OCI-LY1 (cell line): ENCODE results near the gene ANO6.

Experiments used
- H2AFZ ChIP-seq: fragments of 200-600 bp; sonication (generic), shearing (Covaris generic); 2 replicates; pipeline ENCODE4 v1.6.0; 2014; ENCODE audit warnings: antibody characterized with exemption, mild to moderate bottlenecking, low read length
- H3F3A ChIP-seq: fragments of 200-600 bp; sonication (generic), shearing (Covaris generic); 2 replicates; pipeline ENCODE4 v1.6.0; 2014; ENCODE audit warnings: mild to moderate bottlenecking, antibody characterized with exemption, low read length, moderate library complexity; ENCODE audit not compliant: insufficient read depth
- H3K27ac ChIP-seq: fragments of 200-600 bp; sonication (generic); 2 replicates; pipeline ENCODE4 v1.5.1; 2014; ENCODE audit warnings: low read length, mixed run types, mild to moderate bottlenecking, low read depth; ENCODE audit not compliant: poor library complexity, severe bottlenecking
- H3K27me3 ChIP-seq: fragments of 200-600 bp; sonication (generic); 2 replicates; pipeline ENCODE4 v1.6.0; 2014; ENCODE audit warnings: antibody characterized with exemption, mild to moderate bottlenecking, low read length, moderate library complexity; ENCODE audit not compliant: insufficient read depth
- H3K36me3 ChIP-seq: fragments of 200-600 bp; sonication (generic); 2 replicates; pipeline ENCODE4 v1.6.1; 2014; ENCODE audit warnings: mild to moderate bottlenecking, antibody characterized with exemption, low read length, moderate library complexity, mixed read lengths; ENCODE audit not compliant: insufficient read depth
- H3K4me1 ChIP-seq: fragments of 200-600 bp; sonication (generic); 2 replicates; pipeline ENCODE4 v1.5.1; 2014; ENCODE audit warnings: mild to moderate bottlenecking, low read length, moderate library complexity; ENCODE audit not compliant: insufficient read depth, severe bottlenecking
- H3K4me2 ChIP-seq: fragments of 200-600 bp; sonication (generic), shearing (Covaris generic); 2 replicates; pipeline ENCODE4 v1.6.1; 2014; ENCODE audit warnings: low read length
- H3K4me3 ChIP-seq: fragments of 200-600 bp; sonication (generic); 2 replicates; pipeline ENCODE4 v1.5.1; 2014; ENCODE audit warnings: low read length, low read depth, mild to moderate bottlenecking, mixed read lengths; ENCODE audit not compliant: poor library complexity, severe bottlenecking
- H3K79me2 ChIP-seq: fragments of 200-600 bp; shearing (Covaris generic); 2 replicates; pipeline ENCODE4 v1.6.1; 2016; ENCODE audit warnings: mixed run types, low read length, mixed read lengths; ENCODE audit not compliant: insufficient read depth
- H3K9ac ChIP-seq: fragments of 200-600 bp; sonication (generic), shearing (Covaris generic); 2 replicates; pipeline ENCODE4 v1.6.1; 2014; ENCODE audit warnings: mild to moderate bottlenecking, low read length, mixed read lengths
- H3K9me2 ChIP-seq: fragments of 200-600 bp; sonication (generic), shearing (Covaris generic); 2 replicates; pipeline ENCODE4 v1.6.1; 2014; ENCODE audit warnings: low read depth, mild to moderate bottlenecking, low read length, mixed read lengths
- H3K9me3 ChIP-seq: fragments of 200-600 bp; shearing (Covaris generic); 2 replicates; pipeline ENCODE4 v1.6.1; 2014; ENCODE audit warnings: low read length, mixed read lengths
- H4K20me1 ChIP-seq: fragments of 200-600 bp; sonication (generic), shearing (Covaris generic); 2 replicates; pipeline ENCODE4 v1.6.0; 2016; ENCODE audit warnings: mild to moderate bottlenecking, low read length; ENCODE audit not compliant: insufficient read depth
- CTCF ChIP-seq: fragments of 200-600 bp; sonication (generic), shearing (Covaris generic); IDR thresholded peaks from 2 replicates; pipeline ENCODE4 v1.5.1; 2017; ENCODE audit warnings: mild to moderate bottlenecking, antibody characterized with exemption, low read length, moderate library complexity, mixed read lengths
- EZH2 ChIP-seq: fragments of 200-600 bp; sonication (generic), shearing (Covaris generic); IDR thresholded peaks from 2 replicates; pipeline ENCODE4 v1.8.0; 2017; ENCODE audit warnings: borderline replicate concordance, mixed run types, mild to moderate bottlenecking, antibody characterized with exemption, low read length, moderate library complexity, mixed read lengths

ANO6 gene

GRCh38 chr12:45216983-45217485 is 1.1 kb downstream of the ANO6 start:
- Histone ChIP-seq H3K9ac (peak overlapping the region; percentile 61), H3K79me2 (peaks cover 5% of the 10 kb centered on the region; the same call in 1 of the 2 replicates), H3F3A (no peaks in the 10 kb centered on the region), H3K4me2 (peak overlapping the region; percentile 60), H4K20me1 (no peaks in the 10 kb centered on the region), H2AFZ (no peak overlapping the region), H3K9me3 (no peaks in the 10 kb centered on the region), H3K9me2 (no peaks in the 10 kb centered on the region), H3K4me3 (peak overlapping the region; percentile 63), H3K27me3 (no peaks in the 10 kb centered on the region), H3K27ac (peak overlapping the region; percentile 9), H3K36me3 (no peaks in the 10 kb centered on the region), H3K4me1 (peaks cover 33% of the 10 kb centered on the region)
- no peak for TF ChIP-seq CTCF
- TF ChIP-seq EZH2: no peak

GRCh38 chr12:45217846-45218245 is 2.0 kb downstream of the ANO6 start:
- Histone ChIP-seq H3K4me3 (peak overlapping the region; percentile 63), H3K27me3 (no peaks in the 10 kb centered on the region), H3K27ac (no peak overlapping the region), H3K36me3 (no peaks in the 10 kb centered on the region), H3K9me2 (no peaks in the 10 kb centered on the region), H2AFZ (no peak overlapping the region), H3K9me3 (no peaks in the 10 kb centered on the region), H3F3A (no peaks in the 10 kb centered on the region), H3K4me2 (peak overlapping the region; percentile 60), H3K4me1 (peaks cover 33% of the 10 kb centered on the region), H4K20me1 (no peaks in the 10 kb centered on the region), H3K79me2 (peaks cover 5% of the 10 kb centered on the region; the same call in 1 of the 2 replicates), H3K9ac (peak overlapping the region; percentile 61; the same call in 1 of the 2 replicates)
- TF ChIP-seq CTCF (no peak), EZH2 (no peak)

- Histone ChIP-seq H3K27ac (no peak overlapping the region), H3K4me2 (no peak overlapping the region)
These were observed 3.7 kb downstream of the ANO6 start for GRCh38 chr12:45219621-45220020.

More at GRCh38 chr12:45219621-45220020, 3.7 kb downstream of the ANO6 start:
- Histone ChIP-seq H3K36me3 (no peaks in the 10 kb centered on the region), H3K4me1 (peaks cover 26% of the 10 kb centered on the region), H3K4me3 (no peak overlapping the region), H3K79me2 (peaks cover 5% of the 10 kb centered on the region; the same call in 1 of the 2 replicates), H2AFZ (no peak overlapping the region), H3K27me3 (no peaks in the 10 kb centered on the region), H3K9me2 (no peaks in the 10 kb centered on the region), H3F3A (no peaks in the 10 kb centered on the region), H4K20me1 (no peaks in the 10 kb centered on the region), H3K9me3 (no peaks in the 10 kb centered on the region), H3K9ac (no peak overlapping the region)
- TF ChIP-seq EZH2: no peak
- TF ChIP-seq CTCF: no peak
